Measurements from ENCODE around the gene PRDX2.

The PRDX2 gene

DNA sequence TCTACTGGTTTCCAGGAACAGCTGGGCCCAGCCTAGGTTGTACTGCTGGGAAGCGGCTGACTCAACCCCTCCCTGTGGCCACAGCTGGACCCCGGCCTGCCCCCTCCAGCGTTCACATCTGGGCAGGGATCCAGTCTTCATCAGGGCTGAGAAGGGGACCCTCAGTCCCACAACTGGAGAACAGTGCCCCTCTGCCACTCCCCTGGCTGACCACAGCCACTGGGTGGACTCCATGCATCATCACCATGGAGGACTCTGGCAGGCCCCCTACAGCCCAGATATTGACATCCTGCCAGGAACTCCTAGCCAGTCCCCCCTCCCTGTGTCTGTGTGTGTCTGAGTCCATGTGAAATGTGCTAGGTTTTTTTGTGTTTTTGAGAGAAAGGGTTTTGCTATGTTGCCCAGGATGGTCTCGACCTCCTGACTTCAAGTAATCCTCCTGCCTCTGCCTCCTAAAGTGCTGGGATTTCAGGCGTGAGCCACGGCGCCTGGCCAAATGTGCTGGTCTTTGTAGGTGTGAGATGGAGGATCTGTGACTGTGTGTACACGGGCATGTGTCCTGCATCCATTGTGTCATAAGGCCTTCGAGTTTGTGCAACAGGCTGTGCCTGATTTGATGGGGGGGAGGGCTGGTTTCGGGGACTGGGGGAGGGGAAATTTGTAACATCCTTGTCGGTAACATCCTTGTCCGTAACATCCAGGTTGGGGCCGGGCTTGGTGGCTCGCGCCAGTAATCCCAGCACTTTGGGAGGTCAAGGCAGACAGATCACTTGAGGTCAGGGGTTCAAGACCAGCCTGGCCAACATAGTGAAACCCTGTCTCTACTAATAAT lies 22.2 kb downstream of the PRDX2 start:
- DNase-seq = no peak

DNA sequence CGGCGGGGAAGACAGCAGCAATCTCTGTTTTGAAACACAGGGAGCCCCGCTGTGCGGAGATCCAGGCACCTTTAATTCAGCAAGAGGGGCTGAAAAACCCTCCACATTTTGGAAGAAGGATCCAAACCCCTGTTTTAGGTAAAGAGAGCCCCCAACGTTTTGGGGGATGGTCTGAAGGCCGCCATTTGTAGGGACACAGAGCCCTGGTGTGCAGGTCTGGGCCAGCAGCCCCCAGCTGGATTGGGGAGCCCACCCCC lies 22.8 kb downstream of the PRDX2 start:
- no peak for DNase-seq

DNA sequence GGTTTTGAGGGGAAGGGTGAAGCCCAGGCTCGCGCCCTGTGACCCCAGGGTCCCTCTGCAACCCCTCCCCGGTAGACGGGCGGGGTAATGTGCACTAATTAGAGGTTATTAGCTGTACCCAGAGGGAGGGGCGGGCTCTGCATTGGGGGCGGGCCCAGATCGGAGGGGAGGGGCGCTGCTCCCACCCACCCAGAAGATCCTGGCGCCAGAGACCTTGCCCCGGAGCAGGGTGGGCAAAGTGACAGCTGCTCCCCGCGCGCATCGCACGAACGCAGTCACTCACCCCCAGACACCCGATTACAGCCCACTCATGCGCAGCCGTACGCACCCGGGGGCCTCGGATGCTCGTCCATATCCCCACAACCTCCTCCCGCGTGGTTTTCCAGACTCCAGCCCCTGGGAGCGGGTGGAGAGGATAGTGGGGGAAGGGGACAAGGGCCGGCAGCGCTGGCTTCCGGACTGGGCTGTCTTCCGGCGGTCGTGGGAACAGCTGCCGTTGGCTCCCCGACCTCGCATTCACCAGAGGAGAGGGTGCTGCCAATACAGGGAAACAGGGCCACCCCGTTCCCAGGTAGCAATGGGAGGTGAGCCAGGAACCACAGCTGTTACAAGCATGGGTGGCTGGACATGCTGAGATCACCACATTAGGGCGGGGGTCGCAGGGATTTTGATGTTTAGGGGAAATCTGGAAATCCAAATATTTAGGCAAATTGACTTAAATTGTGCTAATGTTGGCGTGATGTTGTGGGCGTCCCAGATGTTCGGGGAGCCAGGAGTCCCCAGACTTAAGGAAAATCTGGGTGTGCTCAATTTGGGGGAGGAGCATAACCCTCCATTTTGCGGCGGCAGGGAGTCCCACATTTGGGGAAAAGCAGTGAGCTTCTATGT lies 23.3 kb downstream of the PRDX2 start:
- peak; percentile 62 for DNase-seq

DNA sequence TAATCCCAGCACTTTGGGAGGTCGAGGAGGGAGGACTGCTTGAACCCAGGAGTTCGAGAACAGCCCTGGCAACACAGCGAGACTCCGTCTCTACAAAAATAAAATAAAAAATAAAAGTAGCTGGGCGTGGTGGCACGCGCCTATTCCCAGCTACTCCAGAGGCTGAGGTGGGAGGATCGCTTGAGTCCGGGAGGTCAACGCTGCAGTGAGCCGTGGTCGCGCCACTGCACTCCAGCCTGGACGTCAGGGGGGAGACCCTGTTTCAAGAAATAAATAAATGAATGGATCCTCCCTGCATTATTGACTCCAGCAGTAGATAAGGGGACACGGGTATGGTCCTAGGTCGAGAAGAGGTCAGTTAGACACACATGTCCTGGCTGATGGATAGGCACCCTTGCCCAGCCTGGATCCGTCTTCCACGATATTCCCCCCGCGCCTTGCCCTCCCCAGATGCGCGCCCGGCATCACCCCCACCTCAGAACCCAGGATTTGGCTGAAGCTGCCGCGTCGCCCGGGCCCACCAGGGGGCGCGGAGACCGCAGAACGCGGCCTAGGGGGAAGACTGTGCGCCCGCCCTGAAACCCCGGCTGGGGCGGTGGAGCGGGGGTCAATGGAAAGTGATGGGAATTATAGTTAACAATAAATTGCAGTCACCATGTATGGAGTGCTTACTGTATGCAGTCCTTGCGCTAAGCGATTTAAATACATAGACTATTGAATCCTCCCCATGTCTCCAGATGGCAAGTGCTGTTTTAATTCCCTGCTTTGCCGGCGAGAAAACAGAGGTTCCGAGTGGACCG lies 24.2 kb downstream of the PRDX2 start:
- DNase-seq = peak; percentile 85

DNA sequence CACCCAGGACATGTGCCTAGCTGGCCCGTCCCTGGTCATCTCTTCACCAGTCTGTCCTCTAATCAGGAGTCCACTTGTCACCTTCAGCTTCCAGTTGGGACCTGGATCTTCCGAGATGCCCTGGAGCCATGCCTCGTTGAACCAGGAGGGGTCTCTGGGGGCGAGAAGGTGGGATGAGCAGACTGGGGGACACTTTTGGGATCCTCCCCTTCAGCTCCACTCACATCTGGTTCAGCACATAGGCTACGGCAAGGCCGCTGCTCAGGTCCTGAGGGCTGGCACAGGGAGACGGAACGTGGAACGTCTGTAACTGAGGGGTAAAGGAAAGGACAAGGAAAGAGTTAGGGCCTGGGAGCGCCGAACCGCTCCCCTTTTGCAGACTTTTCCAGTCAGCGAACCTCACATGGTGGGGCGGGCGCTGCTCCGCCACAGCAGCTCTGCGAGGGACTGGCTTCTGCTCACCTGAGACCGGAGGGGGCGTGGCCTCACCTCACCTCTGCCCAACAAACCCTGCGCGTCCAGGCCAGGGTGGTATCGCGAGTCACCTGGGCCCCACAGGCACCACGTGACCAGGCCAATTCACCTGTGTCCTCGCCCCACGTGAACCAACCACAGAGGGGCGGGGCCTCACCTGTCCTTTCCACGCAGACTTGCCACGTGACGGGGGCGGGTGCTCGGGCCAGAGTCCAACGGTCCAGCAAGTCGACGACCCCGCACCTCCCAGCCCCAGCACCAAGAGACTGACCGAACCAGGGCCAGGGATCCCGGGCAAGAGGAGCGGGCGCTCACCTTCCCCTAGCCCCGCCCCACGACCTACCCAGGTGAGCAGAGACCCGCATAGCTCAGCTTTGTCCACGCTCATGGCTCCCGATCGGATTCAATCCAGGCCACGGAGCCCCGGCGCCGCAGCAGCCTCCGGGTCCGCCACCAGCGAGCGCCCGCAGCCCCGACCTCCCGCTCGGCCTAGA lies 26.7 kb downstream of the PRDX2 start, which contains the start of gene HOOK2:
TSS of gene HOOK2 (minus strand) at position 965 of the 968 bp plus-strand sequence. CDS start at position 862, 103 bp downstream.
- DNase-seq = peak; percentile 71

DNA sequence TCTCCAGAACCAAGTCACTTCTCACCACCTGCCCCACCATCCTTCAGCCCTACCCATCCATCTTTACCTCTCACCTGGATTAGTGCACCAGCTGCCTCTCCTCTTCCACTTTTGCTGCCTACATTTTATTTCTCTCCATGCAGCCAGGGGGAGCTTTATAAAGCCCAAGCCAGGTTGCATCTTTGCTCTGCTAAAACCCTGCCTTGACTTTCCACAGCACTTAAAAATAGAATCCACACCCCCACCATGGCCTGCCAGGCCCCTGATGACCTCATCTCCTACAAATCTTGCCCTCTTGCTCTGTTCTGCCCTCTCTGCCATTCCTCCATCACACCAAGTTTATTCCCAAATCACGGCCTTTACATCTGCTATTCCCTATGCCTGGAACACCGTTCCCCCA lies 28.0 kb downstream of the PRDX2 start:
- no peak for DNase-seq

DNA sequence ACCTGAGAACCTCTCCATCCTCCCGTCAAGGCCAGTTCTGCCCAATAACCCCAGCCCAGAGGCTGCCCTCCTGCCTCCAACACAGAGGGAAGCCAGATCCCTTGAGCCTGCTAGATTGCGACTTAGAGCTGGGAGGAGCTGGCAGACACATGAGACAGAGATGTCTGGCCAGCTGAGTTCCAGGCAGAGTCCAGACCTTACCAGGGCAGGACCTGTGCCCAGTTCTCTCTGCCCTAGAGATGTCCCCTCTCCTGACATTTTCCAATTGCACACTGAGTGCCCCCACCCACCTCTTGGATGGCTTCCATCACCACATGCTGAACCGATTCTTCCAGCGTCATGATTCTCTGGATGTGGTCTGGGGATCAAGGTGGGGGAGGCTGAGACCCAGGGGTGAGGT lies 29.3 kb downstream of the PRDX2 start:
- no peak for DNase-seq

DNA sequence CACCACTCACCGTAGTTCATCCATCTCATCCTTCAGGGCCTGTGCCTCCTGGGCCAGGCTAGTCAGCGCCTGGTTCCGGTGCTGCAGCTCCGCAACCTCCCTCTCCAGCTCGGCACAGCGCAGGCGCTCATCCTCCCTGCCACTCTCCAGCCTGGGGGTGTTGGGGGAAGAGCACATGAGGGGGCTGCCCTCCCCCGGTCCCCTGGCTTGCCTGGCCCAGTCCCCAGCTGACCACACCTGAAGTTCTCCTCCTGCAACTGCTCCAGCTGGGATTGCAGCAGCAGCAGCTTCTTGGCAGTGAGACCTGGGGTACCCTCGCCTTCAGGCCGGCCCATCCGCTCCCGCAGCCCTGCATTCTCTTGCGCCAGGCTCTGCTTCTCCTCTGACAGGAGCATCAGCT lies 30.7 kb downstream of the PRDX2 start:
- no peak for DNase-seq

DNA sequence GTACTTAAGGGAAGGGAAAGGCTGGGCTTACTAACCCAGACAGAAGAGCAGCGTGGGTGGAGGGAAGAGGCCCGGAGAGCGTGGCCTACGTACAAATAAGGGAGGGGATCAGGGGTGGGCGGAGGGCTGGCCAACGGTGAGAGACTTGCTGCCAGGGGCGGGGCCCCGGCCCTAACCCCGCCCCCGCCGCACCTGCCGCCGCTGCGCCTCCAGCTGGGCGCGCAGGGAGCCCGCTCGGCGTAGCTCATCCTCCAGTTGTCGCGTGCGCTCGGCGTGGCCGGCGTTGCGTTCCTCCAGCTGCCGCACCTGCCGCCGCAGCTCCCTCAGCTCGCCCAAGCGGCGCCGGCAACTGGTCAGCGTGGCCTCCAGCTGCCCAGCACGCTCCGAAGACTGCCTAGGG lies 31.9 kb downstream of the PRDX2 start:
- peak; percentile 75 for DNase-seq

DNA sequence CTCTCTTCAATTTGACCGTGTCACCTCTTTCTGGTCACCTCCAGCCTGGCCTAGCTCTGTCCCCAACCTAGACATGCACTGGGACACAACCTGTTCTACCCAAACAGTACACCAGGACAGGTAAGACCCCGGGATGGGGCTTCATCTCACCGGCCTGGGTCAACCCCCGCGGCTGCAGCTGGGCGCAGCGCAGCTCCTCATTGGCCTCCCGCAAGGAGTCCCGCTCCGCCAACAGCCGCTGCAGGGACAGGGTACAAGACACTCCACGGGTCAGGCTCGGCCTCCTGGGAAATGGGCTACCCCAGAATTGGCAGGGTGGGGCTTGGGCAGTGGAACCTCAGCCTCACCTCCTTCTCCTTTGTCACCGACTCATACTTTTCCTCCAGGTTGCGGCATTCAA lies 33.9 kb downstream of the PRDX2 start:
- no peak for DNase-seq

DNA sequence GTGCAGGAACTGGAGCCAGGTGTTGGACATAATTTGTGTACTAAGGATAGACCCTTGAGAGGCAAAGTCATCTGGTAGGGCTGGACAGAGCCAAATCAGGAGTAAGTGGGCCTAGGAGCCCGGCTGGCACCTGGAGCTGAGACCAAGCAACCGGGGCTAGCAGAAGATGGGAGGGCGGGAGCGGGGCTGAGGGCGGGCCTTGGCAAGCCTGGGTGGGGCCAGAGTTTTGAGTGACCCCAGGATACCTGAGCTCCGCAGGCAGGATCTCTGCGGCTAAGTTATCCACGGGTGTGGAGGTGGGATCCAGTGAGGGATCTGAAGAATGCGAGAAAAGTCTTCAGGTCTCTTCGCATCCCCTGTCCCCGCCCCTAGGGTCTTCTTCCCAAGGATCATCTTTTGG lies 34.5 kb downstream of the PRDX2 start:
- no peak for DNase-seq

DNA sequence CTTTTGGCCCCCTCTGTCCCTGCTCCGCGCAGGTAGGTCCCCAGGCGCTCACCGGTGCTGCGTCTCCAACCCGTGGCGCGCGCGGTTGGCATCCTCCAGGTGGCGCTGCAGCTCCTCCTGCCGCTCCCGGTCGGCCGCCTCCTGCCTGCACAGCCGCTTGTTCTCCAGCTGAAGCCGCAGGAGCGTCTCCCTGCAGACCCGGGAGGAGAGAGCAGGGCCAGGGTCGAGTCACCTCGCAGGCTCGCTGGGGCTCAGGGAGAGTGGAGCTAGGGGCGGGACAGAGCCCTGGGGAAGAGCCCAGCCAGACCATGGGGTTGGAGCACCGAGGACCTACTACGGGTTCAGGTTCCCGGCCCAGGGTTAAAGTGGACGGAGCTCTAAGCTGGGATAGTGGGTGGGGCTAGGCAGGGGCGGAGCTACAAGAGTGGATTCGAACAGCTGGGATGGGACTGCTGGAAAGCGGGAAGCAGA lies 35.5 kb downstream of the PRDX2 start:
- peak; percentile 80 for DNase-seq

DNA sequence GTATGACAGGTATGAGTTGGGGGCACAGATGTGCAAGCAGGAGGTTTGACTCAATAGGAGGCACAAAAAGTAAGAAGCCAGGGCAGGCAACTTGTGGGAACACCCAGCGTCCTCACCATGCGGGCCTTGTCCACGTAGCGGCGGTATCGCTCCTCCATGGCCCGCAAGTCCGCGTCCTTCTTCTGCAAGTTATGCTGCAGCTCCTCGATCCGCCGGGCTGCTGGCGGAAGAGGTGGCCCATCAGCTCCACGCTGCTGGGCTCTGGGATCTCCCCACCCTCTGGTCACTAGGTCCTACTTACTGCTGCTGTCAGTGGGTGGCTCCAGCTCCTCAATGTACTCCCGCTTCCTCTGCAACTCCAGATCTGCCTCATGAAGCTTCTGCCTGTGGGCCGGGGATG lies 36.9 kb downstream of the PRDX2 start:
- DNase-seq = no peak

DNA sequence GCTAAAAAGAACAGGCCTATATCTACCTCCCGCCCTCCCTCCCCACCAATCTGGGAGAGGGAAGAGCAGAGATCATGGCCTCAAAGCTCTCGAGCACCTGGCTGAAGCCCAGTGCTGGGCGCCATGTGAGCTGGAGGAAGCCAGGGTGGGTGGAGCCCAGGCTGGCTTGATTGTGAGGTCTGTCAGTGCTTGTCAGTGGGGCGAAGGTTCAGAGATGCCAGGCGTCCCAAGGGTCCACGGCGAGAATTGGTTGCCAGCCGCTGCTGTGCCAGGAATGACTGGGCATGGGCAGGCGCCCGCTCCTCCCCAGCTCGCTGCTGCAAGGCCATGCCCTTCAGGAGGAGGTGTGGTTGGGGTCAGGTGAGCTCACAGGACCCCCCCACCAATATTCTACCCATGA lies 38.5 kb downstream of the PRDX2 start:
- DNase-seq = no peak

DNA sequence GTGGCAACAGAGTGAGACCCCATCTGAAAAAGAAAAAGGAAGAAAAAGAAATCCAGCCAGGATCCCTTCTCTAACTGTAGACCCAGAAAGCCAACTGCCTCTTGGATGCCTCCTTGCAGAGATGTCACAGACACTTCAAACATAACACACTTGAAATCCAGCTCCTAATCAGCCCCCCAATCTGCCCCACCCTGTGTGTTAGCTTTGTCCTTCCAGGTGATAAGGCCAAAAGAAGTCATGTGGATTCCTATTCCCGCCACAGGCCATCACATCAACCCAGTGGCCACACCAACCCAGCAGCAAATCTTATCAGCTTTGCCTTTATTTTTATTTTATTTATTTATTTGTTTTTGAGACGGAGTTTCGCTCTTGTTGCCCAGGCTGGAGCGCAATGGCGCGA lies 41.9 kb downstream of the PRDX2 start:
- no peak for DNase-seq

DNA sequence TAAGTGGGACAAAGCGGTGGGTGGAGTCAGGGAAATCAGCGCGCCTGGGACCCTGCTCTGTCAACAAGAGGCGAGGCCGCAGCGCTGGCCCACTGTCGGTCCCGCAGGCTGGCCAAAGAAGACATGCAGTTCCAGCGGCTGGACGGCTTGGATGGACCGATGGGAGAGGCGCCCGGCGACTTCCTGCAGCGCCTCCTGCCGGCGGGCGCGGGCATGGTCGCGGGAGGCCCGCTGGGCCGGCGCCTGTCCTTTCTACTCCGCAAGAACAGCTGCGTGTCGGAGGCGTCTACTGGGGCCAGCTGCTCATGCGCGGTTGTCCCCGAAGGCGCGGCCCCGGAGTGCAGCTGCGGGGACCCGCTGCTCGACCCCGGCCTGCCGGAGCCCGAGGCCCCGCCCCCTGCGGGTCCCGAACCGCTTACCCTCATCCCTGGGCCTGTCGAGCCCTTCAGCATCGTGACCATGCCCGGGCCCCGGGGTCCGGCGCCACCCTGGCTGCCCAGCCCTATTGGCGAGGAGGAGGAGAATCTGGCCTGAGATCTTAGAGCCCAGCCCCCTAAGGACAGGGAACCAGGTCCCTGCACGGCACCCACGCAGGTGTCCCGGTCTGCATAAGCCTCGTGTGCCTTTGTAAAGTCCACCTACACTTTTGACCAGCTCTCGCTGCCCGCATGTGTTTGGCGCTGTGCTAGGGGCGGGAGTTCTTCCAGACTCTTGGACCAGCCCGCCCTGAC lies 43.9 kb downstream of the PRDX2 start:
- peak; percentile 68 for DNase-seq

DNA sequence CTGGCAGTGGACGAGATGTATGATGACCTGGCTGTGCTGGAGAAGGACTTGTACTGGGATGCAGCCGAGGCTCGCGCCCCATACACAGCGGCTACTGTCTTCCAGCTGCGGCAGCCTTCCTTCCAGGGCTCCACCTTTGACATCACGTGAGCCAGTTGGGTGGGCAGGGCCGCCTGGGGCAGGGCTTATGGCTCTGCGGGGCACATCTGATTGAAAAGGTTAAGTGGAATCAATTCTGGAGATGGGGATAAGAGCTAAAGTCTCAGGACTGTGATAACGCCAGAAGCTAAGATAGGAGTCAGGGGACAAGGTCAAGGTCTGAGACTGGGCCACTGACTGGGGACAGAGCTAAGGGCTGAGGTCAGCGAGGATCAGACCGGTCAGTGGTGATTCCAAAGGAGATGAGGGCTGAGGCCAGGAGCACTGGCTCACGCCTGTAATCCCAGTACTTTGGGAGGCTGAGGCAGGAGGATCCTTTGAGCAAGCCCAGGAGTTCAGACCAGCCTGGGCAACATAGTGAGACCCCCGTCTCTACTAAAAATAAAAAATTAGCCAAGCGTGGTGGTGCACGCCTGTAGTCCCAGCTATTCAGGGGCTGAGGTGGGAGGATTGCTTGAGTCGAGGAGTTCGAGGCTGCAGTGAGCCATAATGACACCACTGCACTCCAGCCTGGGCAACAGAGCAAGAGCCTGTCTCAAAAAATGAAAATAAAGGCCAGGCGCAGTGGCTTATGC lies 45.3 kb downstream of the PRDX2 start:
- DNase-seq = no peak

DNA sequence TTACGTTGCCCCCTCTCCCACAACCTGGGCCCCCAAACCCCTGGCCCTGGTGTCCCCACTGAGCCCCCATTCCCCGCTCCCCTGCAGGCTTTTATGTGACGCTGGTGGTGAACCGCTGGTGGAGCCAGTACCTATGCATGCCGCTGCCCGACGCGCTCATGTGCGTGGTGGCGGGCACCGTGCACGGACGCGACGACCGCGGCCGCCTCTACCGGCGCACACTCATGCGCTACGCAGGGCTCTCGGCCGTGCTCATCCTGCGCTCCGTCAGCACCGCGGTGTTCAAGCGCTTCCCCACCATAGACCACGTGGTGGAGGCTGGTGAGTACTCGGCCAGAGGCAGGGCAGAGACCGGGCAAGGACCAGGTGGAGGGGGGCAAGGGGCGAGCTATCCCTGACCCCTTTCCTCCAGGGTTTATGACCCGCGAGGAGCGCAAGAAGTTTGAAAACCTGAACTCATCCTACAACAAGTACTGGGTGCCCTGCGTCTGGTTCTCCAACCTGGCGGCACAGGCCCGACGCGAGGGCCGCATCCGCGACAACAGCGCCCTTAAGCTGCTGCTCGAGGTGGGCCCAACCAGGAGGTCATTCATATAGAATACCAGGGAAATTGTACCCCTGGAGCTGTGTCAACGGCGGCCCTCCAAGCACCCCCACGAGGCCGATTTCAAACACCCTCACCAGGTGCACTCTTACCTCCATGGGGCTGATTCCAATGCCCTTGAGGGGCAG lies 47.0 kb downstream of the PRDX2 start:
- no peak for DNase-seq

DNA sequence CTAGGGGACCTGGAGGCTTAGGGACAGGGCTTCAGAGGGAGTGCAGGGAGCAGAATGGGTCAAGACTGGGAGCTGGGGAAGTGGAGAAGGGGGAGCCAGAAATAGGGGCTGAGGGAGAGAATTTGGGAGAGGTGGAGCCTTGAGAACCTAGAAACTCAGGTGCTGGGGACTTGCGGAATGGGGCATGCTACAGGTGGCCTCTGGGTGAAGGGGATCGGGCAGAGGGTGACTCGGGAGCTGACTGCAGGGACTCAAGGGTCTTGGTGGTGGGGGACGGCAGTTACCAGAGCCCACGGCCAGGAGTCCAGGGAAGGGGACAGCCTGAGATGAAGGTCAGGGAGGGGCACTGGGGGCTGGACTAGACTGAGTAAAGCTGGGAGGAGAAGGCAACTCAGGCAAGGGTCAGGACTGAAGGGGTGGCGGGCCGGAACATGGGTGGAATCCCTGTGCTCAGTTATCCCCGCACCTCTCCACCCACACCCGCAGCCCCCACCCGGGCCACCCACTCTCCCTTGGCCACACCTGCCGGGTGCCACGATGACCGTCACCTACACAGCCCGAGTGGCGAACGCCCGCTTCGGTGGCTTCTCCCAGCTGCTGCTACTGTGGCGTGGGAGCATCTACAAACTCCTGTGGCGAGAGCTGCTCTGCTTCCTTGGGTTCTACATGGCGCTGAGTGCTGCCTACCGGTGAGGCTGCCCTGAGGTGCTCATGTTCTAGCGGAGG lies 49.4 kb downstream of the PRDX2 start:
- DNase-seq = no peak

Measured in CD4-positive, alpha-beta T cell treated with Interleukin-6 for 4 hours (primary cell).